Measurements from ENCODE around the gene ZNF574. TPM values are rescaled to one million over a fixed set of nuclear protein-coding genes. Genes with fewer than 3 reads are reported as not detected.

ZNF574 gene
- total RNA-seq, 1 experiment from 2014 or later = 27.5 TPM

DNA sequence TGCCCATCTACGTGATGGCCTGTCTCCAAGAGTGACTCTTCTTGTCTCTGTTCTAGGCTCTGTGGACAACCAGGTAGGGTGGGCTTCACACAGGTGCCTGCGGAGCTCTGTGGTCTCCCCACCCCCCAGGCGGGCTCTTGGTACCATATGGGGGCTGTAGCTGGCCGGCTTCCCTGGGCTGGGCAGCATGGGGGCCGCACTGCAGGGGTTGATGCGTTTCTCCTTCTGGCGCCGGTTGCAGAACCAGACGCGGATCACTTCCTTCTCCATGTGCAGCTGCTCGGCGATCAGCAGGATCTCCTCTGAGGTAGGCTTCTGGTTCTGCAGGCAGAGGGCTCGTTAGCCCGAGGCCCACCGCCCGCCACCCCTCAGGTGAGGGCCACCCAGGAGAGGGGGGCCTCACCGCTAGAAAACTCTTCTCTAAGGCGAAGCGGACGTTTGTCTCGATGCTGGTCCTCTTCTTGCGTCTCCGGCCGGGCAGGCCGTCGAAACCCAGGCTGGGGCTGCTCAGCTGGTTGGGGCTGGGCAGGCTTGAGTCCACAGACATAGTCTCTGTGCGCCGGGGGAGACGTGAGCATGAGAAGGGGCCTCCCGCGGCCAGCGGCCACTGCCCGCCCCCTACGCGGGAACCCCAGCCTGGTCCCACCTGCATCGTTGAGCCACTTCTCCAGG, 19.3 kb downstream of the ZNF574 start:
- POLR2A ChIA-PET (ENCODE audit: low non-redundant PET) = no interaction called here
- no TSS peak for BruUV-seq (replicated peaks)
- intact Hi-C loops (cut with micrococcal nuclease; ENCODE audit: unreplicated experiment) = no loop called here

DNA sequence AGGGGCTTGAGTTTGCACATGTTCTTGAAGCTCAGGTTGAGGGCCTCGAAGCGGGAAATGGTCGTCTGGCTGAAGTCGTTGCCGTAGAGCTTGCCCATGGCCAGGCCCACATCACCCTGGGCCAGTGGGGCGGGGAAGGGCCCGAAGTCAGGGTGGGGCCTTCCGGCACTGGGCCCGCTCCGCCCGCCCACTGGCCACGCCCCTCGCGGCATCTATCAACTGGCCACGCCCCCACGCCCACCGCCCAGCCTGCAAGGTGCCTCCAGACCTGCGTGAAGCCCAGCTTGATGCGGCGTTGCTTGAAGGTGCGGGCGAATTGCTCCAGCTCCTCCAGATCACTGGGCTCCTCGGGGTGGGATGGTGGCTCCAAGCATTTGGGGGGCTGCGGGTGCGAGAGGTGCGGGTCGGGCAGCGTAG, 19.9 kb downstream of the ZNF574 start:
- no peak for DNase-seq (ENCODE audit: low spot score)
- peaks cover 5% of the 10 kb centered on the region for H3K4me1 ChIP-seq (ENCODE audit: insufficient read depth, low read length, poor library complexity, severe bottlenecking)
- no peak overlapping the region for H3K4me3 ChIP-seq (ENCODE audit: low read depth, low read length, poor library complexity, severe bottlenecking)
- no peak overlapping the region for H3K27ac ChIP-seq (ENCODE audit: low read depth, low read length, poor library complexity, severe bottlenecking)
- H3K36me3 ChIP-seq (ENCODE audit: insufficient read depth, low read length, poor library complexity, severe bottlenecking) = no peaks in the 10 kb centered on the region
- no TSS peak for BruUV-seq (replicated peaks)
- TF ChIP-seq, protein P1, sequence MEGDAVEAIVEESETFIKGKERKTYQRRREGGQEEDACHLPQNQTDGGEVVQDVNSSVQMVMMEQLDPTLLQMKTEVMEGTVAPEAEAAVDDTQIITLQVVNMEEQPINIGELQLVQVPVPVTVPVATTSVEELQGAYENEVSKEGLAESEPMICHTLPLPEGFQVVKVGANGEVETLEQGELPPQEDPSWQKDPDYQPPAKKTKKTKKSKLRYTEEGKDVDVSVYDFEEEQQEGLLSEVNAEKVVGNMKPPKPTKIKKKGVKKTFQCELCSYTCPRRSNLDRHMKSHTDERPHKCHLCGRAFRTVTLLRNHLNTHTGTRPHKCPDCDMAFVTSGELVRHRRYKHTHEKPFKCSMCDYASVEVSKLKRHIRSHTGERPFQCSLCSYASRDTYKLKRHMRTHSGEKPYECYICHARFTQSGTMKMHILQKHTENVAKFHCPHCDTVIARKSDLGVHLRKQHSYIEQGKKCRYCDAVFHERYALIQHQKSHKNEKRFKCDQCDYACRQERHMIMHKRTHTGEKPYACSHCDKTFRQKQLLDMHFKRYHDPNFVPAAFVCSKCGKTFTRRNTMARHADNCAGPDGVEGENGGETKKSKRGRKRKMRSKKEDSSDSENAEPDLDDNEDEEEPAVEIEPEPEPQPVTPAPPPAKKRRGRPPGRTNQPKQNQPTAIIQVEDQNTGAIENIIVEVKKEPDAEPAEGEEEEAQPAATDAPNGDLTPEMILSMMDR (conservative IDR thresholded peaks at IDR 0.05; ENCODE audit: low read depth, low read length) = no peak
- TF ChIP-seq EZH2 (IDR thresholded peaks at IDR 0.05; ENCODE audit: borderline replicate concordance, low read depth, low read length, poor library complexity, severe bottlenecking) = no peak
- H3K9me3 ChIP-seq (ENCODE audit: low read depth, low read length, poor library complexity, severe bottlenecking) = no peaks in the 10 kb centered on the region
- intact Hi-C loops (cut with micrococcal nuclease; ENCODE audit: unreplicated experiment) = no loop called here
- POLR2A ChIA-PET (ENCODE audit: low non-redundant PET) = no interaction called here
- no peaks in the 10 kb centered on the region for H3K27me3 ChIP-seq (replicated peaks; ENCODE audit: insufficient read depth, low read depth, low read length, poor library complexity)
- CTCF ChIA-PET = no interaction called here

More for the DNA sequence above, 19.3 kb downstream of the ZNF574 start:
- no peak overlapping the region for H3K4me3 ChIP-seq (ENCODE audit: low read depth, low read length, poor library complexity, severe bottlenecking)
- CTCF ChIA-PET = no interaction called here
- no peak overlapping the region for H3K27ac ChIP-seq (ENCODE audit: low read depth, low read length, poor library complexity, severe bottlenecking)
- peaks cover 5% of the 10 kb centered on the region for H3K4me1 ChIP-seq (ENCODE audit: insufficient read depth, low read length, poor library complexity, severe bottlenecking)
- H3K9me3 ChIP-seq (ENCODE audit: low read depth, low read length, poor library complexity, severe bottlenecking) = no peaks in the 10 kb centered on the region
- no peaks in the 10 kb centered on the region for H3K36me3 ChIP-seq (ENCODE audit: insufficient read depth, low read length, poor library complexity, severe bottlenecking)
- H3K27me3 ChIP-seq (replicated peaks; ENCODE audit: insufficient read depth, low read depth, low read length, poor library complexity) = no peaks in the 10 kb centered on the region
- no peak for DNase-seq (ENCODE audit: low spot score)
- TF ChIP-seq EZH2 (IDR thresholded peaks at IDR 0.05; ENCODE audit: borderline replicate concordance, low read depth, low read length, poor library complexity, severe bottlenecking) = no peak
- TF ChIP-seq, protein P1 (conservative IDR thresholded peaks at IDR 0.05; ENCODE audit: low read depth, low read length) = no peak

DNA sequence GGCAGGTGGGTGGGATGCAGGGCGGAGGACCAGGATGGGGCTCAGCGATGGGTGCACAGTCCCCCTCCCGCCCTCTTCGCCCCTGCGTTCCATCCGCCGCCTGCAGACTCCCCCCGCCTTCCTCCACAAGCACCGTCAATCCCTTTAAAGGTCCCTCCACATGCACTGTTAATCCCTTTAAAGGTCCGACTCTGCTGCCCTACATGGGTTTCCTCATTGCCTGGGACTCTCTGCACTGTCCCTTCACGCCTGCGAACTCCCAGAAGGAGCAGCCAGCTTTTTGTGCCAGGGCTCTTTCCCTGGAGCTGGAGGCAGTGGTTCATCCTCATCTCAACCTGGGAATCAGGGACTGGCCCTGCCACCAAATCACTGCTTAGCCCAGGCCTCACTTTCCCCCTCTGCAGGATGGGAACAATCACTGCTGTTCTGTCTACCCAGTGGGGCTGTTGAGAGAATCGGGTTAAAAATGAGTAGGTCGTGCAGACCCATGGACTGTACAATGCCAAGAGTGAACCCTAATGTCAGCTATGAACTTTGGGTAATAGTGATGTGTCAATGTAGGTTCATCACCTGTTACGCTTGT, 20.4 kb downstream of the ZNF574 start:
- no peak overlapping the region for H3K4me3 ChIP-seq (ENCODE audit: low read depth, low read length, poor library complexity, severe bottlenecking)
- ChIA-PET POLR2A (ENCODE audit: low non-redundant PET) (no interaction called here), CTCF (no interaction called here)
- no peak for DNase-seq (ENCODE audit: low spot score)
- H3K9me3 ChIP-seq (ENCODE audit: low read depth, low read length, poor library complexity, severe bottlenecking) = no peaks in the 10 kb centered on the region
- no peaks in the 10 kb centered on the region for H3K27me3 ChIP-seq (replicated peaks; ENCODE audit: insufficient read depth, low read depth, low read length, poor library complexity)
- no TSS peak for BruUV-seq (replicated peaks)
- intact Hi-C loops (cut with micrococcal nuclease; ENCODE audit: unreplicated experiment) = no loop called here
- no peak overlapping the region for H3K27ac ChIP-seq (ENCODE audit: low read depth, low read length, poor library complexity, severe bottlenecking)
- H3K36me3 ChIP-seq (ENCODE audit: insufficient read depth, low read length, poor library complexity, severe bottlenecking) = no peaks in the 10 kb centered on the region
- H3K4me1 ChIP-seq (ENCODE audit: insufficient read depth, low read length, poor library complexity, severe bottlenecking) = peaks cover 5% of the 10 kb centered on the region
- no peak for TF ChIP-seq EZH2 (IDR thresholded peaks at IDR 0.05; ENCODE audit: borderline replicate concordance, low read depth, low read length, poor library complexity, severe bottlenecking)
- TF ChIP-seq, protein P1 (conservative IDR thresholded peaks at IDR 0.05; ENCODE audit: low read depth, low read length) = no peak
